GM12878 (cell line): Measurements from ENCODE around the gene COL4A4. TPM values are rescaled to one million over a fixed set of nuclear protein-coding genes. Genes with fewer than 3 reads are reported as not detected.

Experiments used
- ATAC-seq: fragments of 200-7000 bp; cut with Tn5 transposase; 3 replicates; pipeline ENCODE4 v1.9.1; 2020; ENCODE audit warnings: mild to moderate bottlenecking, moderate library complexity
- BruUV-seq: library from RNA; stranded (reverse); fragments of 400-500 nt; replicated peaks from 2 replicates; lab custom pipeline; 2021; lab: Mats Ljungman, UMichigan
- CTCF ChIA-PET: fragments of 300-600 bp; sonication (Branson Sonifier 250); formaldehyde crosslinking; extraction: SDS; loops from one replicate; lab custom pipeline; 2021; ENCODE audit warnings: inconsistent platforms; lab: Yijun Ruan, JAX
- POLR2A ChIA-PET: fragments of 350-600 bp; formaldehyde crosslinking; extraction: SDS; loops from one replicate; lab custom pipeline; 2021; ENCODE audit warnings: inconsistent platforms; lab: Charles Lee
- RAD21 ChIA-PET: fragments of 300-600 bp; sonication (Branson Sonifier 250); formaldehyde crosslinking; loops from one replicate; lab custom pipeline; 2023; ENCODE audit warnings: antibody characterized with exemption; ENCODE audit not compliant: unreplicated experiment; lab: Charles Lee
- SMC1A ChIA-PET: fragments of 300-600 bp; sonication (Branson Sonifier 250); formaldehyde crosslinking; loops from one replicate; lab custom pipeline; 2023; ENCODE audit not compliant: unreplicated experiment, uncharacterized antibody; lab: Charles Lee
- DNase-seq: peaks from one replicate; pipeline ENCODE4 v3.0.0-alpha.2; 2011; ENCODE audit warnings: low read depth, low spot score
- FAIRE-seq: peaks from 3 replicates; lab custom pipeline; 2011; peaks lifted over from hg19 to GRCh38; lab: Jason Lieb, UNC
- H2AFZ ChIP-seq: 2 replicates; pipeline ENCODE4 v1.6.0; 2011; ENCODE audit warnings: low read depth, low read length, control low read depth; ENCODE audit not compliant: control insufficient read depth
- H3K27ac ChIP-seq: 2 replicates; pipeline ENCODE4 v1.5.1; 2011; ENCODE audit warnings: control low read depth; ENCODE audit not compliant: control insufficient read depth, insufficient read depth
- H3K27me3 ChIP-seq, 2 experiments: replicated peaks in 1 of 2; 2 replicates each; pipeline versions ENCODE4 v1.6.0 to v1.6.1; 2011; ENCODE audit warnings: low read length in 1 of 2; ENCODE audit not compliant: control insufficient read depth in 2 of 2, insufficient read depth in 2 of 2
- H3K36me3 ChIP-seq, 2 experiments: 2 replicates each; pipeline ENCODE4 v1.5.1; 2011; ENCODE audit warnings: low read length in 1 of 2; ENCODE audit not compliant: control insufficient read depth in 2 of 2, insufficient read depth in 2 of 2
- H3K4me1 ChIP-seq: 2 replicates; pipeline ENCODE4 v1.6.1; 2011; ENCODE audit warnings: mild to moderate bottlenecking, low read length, moderate library complexity, mixed read lengths; ENCODE audit not compliant: control insufficient read depth, insufficient read depth
- H3K4me2 ChIP-seq: 2 replicates; pipeline ENCODE4 v1.6.0; 2011; ENCODE audit warnings: control low read depth; ENCODE audit not compliant: control insufficient read depth, insufficient read depth
- H3K4me3 ChIP-seq: fragments of 200-600 bp; sonication (generic); 2 replicates; pipeline ENCODE4 v1.5.1; 2016
- H3K79me2 ChIP-seq: 2 replicates; pipeline ENCODE4 v1.6.0; 2011; ENCODE audit warnings: low read length; ENCODE audit not compliant: control insufficient read depth, insufficient read depth
- H3K9ac ChIP-seq: 2 replicates; pipeline ENCODE4 v1.8.0; 2011; ENCODE audit warnings: low read length, control low read depth, mixed read lengths; ENCODE audit not compliant: control insufficient read depth, insufficient read depth
- H3K9me3 ChIP-seq: replicated peaks from 3 replicates; pipeline ENCODE4 v1.5.1; 2011; ENCODE audit warnings: mild to moderate bottlenecking, low read length; ENCODE audit not compliant: control insufficient read depth, insufficient read depth
- H4K20me1 ChIP-seq: 2 replicates; pipeline ENCODE4 v1.6.0; 2011; ENCODE audit not compliant: control insufficient read depth, insufficient read depth
- CREM ChIP-seq: IDR thresholded peaks from 2 replicates; pipeline ENCODE4 v1.6.1; 2014; ENCODE audit warnings: antibody characterized with exemption, low read depth
- E2F8 ChIP-seq: fragments of 450-650 bp; IDR thresholded peaks from 2 replicates; pipeline ENCODE4 v1.6.1; 2018; ENCODE audit warnings: mild to moderate bottlenecking, low read depth, moderate library complexity; ENCODE audit not compliant: partially characterized antibody
- KAT2A ChIP-seq: conservative IDR thresholded peaks from 2 replicates; pipeline ENCODE4 v1.6.1; 2011; ENCODE audit warnings: low read depth, low read length; ENCODE audit not compliant: control insufficient read depth
- MTA3 ChIP-seq: IDR thresholded peaks from 2 replicates; pipeline ENCODE4 v1.6.1; 2012; ENCODE audit warnings: low read length, inconsistent platforms, borderline replicate concordance
- MXI1 ChIP-seq: fragments of 150-350 bp; IDR thresholded peaks from 2 replicates; pipeline ENCODE4 v1.6.1; 2011; ENCODE audit warnings: low read depth, mild to moderate bottlenecking, inconsistent platforms, low read length, improper control_type of control experiment
- MYB ChIP-seq: fragments of 150-350 bp; IDR thresholded peaks from 2 replicates; pipeline ENCODE4 v1.6.1; 2014; ENCODE audit warnings: mild to moderate bottlenecking, low read depth, low read length, borderline replicate concordance
- NFYB ChIP-seq: IDR thresholded peaks from 2 replicates; pipeline ENCODE4 v1.6.1; 2011; ENCODE audit warnings: low read depth, mild to moderate bottlenecking, low read length, improper control_type of control experiment, moderate library complexity; ENCODE audit not compliant: insufficient read depth
- SPI1 ChIP-seq: IDR thresholded peaks from 2 replicates; pipeline ENCODE4 v1.6.1; 2011; ENCODE audit warnings: low read depth, mild to moderate bottlenecking, low read length, moderate library complexity, borderline replicate concordance; ENCODE audit not compliant: insufficient read depth
- TAF1 ChIP-seq: IDR thresholded peaks from 2 replicates; pipeline ENCODE4 v1.6.1; 2011; ENCODE audit warnings: mild to moderate bottlenecking, low read depth, low read length, borderline replicate concordance
- USF1 ChIP-seq: IDR thresholded peaks from 2 replicates; pipeline ENCODE4 v1.6.1; 2011; ENCODE audit warnings: borderline replicate concordance, low read depth, mild to moderate bottlenecking, moderate library complexity, mixed read lengths, low read length; ENCODE audit not compliant: insufficient read depth; ENCODE audit errors: extremely low read length
- ZNF384 ChIP-seq: IDR thresholded peaks from 2 replicates; pipeline ENCODE4 v1.6.1; 2012; ENCODE audit warnings: low read depth, mild to moderate bottlenecking, low read length, improper control_type of control experiment, borderline replicate concordance
- WGBS: methylation state at CpG from one replicate; pipeline ENCODE4 v1.1.6; 2016; ENCODE audit warnings: low lambda C conversion rate; ENCODE audit not compliant: insufficient replicate concordance, insufficient coverage; ENCODE audit errors: missing lambda C conversion rate; 5-methylcytosine and 5-hydroxymethylcytosine counted together
- in situ Hi-C: fragments of 300-500 bp; cut with MboI; formaldehyde crosslinking; loops from 9 replicates; pipeline ENCODE4 v1.14.3; 2018; ENCODE audit warnings: mixed read lengths
- intact Hi-C: fragments of 100-400 bp; cut with micrococcal nuclease; formaldehyde crosslinking; loops from one replicate; pipeline ENCODE4 v1.14.2; 2022; ENCODE audit not compliant: unreplicated experiment
- polyA plus RNA-seq, 11 experiments: library from polyadenylated mRNA; depleted of rRNA in 4 of 11; unstranded in 6 of 11; stranded (reverse) in 5 of 11; fragments of >200 nt; fragmentation: Nextera tagmentation in 4 of 11; fragmentation: Illumina TruSeq in 1 of 11; extraction: Ambion mirVana in 4 of 11; extraction: Trizol in 1 of 11; gene quantifications; 1 replicate in 1 of 11; 2 replicates in 10 of 11; pipeline versions ENCODE4 v1.2.1 to v1.2.3, GENCODE V29; 2011 to 2016; ENCODE audit warnings: inconsistent platforms in 2 of 11, missing spikeins in 2 of 11, low read depth in 1 of 11
- total RNA-seq, 4 experiments: library from RNA; depleted of rRNA in 3 of 4; stranded (reverse); fragments of >200 nt in 3 of 4; fragmentation: Illumina TruSeq in 1 of 4; extraction: Trizol in 1 of 4; gene quantifications; 2 replicates each; pipeline versions ENCODE4 v1.2.1 to v1.2.3, GENCODE V29; 2013 to 2021

COL4A4 gene
- total and polyA plus RNA-seq, 10 of the 15 experiments (the other 5 are each of a cell fraction or from before 2014, with no cell fraction given): 0.19 to 4.0 (median 2.1) TPM

- Histone ChIP-seq H3K9ac (no peak overlapping the region), H3K36me3 (no peaks in the 10 kb centered on the region), H3K4me3 (no peak overlapping the region), H3K9me3 (no peaks in the 10 kb centered on the region), H3K27ac (no peak overlapping the region), H3K4me1 (no peaks in the 10 kb centered on the region), H3K79me2 (no peaks in the 10 kb centered on the region), H3K27me3 (no peaks in the 10 kb centered on the region), H2AFZ (no peak overlapping the region), H4K20me1 (no peaks in the 10 kb centered on the region), H3K4me2 (no peak overlapping the region)
- POLR2A ChIA-PET: no interaction called here
- FAIRE-seq (no peak), ATAC-seq (peak; percentile 28; the same call in 2 of the 3 replicates), DNase-seq (no peak)
- CTCF ChIA-PET: no interaction called here
- SMC1A ChIA-PET: interaction anchor here (0.8 kb wide), 1 partner anchor 11 kb away, joined by 3 read pairs; no protein-coding TSS in a partner anchor
- BruUV-seq: no TSS peak
- RAD21 ChIA-PET: no interaction called here
- intact Hi-C loops (no loop called here), in situ Hi-C loops (no loop called here)
- TF ChIP-seq KAT2A: no peak
- TF ChIP-seq ZNF384: no peak
- TF ChIP-seq TAF1: no peak
- TF ChIP-seq MTA3: no peak
- TF ChIP-seq MXI1: no peak
- no peak for TF ChIP-seq CREM
- WGBS: 27% methylated on average over 2 of the region's 2 CpGs
Observed at GRCh38 chr2:227025510-227025909, 138.5 kb downstream of the COL4A4 start.

- ChIA-PET RAD21 (no interaction called here), POLR2A (no interaction called here), CTCF (interaction anchor here (1.0 to 1.7 kb wide), 3 partner anchors 8 to 11 kb away, joined by 3 to 8 read pairs (median 3); no protein-coding TSS in a partner anchor), SMC1A (no interaction called here)
- DNase-seq (no peak), FAIRE-seq (no peak), ATAC-seq (no peak)
- H3K79me2 ChIP-seq: no peaks in the 10 kb centered on the region
- no TSS peak for BruUV-seq
- WGBS: 66% methylated on average over 3 of the region's 3 CpGs
- no peaks in the 10 kb centered on the region for H3K36me3 ChIP-seq
- intact Hi-C loops (no loop called here), in situ Hi-C loops (no loop called here)
- no peaks in the 10 kb centered on the region for H3K4me1 ChIP-seq
- no peaks in the 10 kb centered on the region for H4K20me1 ChIP-seq
- H3K27ac ChIP-seq: no peak overlapping the region
- no peak overlapping the region for H3K4me3 ChIP-seq
- H2AFZ ChIP-seq: no peak overlapping the region
- no peak overlapping the region for H3K4me2 ChIP-seq
- H3K9me3 ChIP-seq: no peaks in the 10 kb centered on the region
- H3K9ac ChIP-seq: no peak overlapping the region
- H3K27me3 ChIP-seq: no peaks in the 10 kb centered on the region
- TF ChIP-seq ZNF384: no peak
- TF ChIP-seq SPI1: no peak
- TF ChIP-seq NFYB: no peak
- no peak for TF ChIP-seq E2F8
- no peak for TF ChIP-seq MYB
- TF ChIP-seq USF1: no peak
Observed at GRCh38 chr2:227022608-227023007, 141.4 kb downstream of the COL4A4 start.
